Spleen (tissue), 7 donors: ENCODE data around the gene MSH5.

ENCODE experiments used
- POLR2AphosphoS5 ChIP-seq, 3 donors: sonication (generic); formaldehyde crosslinking; IDR thresholded peaks; one replicate each; pipeline ENCODE4 v1.5.1; 2017; ENCODE audit warnings: antibody characterized with exemption in 3 of 3
- TF ChIP-seq, protein P1 (sequence below), 11 experiments: fragments of 200-600 bp in 7 of 11; fragments of 450-650 bp in 4 of 11; sonication (generic) in 4 of 11; IDR thresholded peaks in 8 of 11; conservative IDR thresholded peaks in 3 of 11; 1 replicate in 7 of 11; 2 replicates in 4 of 11; pipeline versions ENCODE4 v1.4.0 to v1.8.0; 2016 to 2021; ENCODE audit warnings: antibody characterized with exemption in 11 of 11, inconsistent platforms in 4 of 11, mild to moderate bottlenecking in 1 of 11
- donor health status: DM: no; HTN: no; CAD: no; lungs with moderate emphysema.
- donor health status: DM: no; HTN: no; CAD: no.
- donor health status: DM: no; HTN: no; CAD: no.

GRCh38 chr6:31702819-31703716, 36.7 kb upstream of the MSH5 start, which contains the start of gene ABHD16A:
- TF ChIP-seq, protein P1, sequence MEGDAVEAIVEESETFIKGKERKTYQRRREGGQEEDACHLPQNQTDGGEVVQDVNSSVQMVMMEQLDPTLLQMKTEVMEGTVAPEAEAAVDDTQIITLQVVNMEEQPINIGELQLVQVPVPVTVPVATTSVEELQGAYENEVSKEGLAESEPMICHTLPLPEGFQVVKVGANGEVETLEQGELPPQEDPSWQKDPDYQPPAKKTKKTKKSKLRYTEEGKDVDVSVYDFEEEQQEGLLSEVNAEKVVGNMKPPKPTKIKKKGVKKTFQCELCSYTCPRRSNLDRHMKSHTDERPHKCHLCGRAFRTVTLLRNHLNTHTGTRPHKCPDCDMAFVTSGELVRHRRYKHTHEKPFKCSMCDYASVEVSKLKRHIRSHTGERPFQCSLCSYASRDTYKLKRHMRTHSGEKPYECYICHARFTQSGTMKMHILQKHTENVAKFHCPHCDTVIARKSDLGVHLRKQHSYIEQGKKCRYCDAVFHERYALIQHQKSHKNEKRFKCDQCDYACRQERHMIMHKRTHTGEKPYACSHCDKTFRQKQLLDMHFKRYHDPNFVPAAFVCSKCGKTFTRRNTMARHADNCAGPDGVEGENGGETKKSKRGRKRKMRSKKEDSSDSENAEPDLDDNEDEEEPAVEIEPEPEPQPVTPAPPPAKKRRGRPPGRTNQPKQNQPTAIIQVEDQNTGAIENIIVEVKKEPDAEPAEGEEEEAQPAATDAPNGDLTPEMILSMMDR (IDR thresholded peaks at IDR 0.05 in 8 of 11, conservative IDR thresholded peaks at IDR 0.05 in 3 of 11) = peak in 7 of 11 experiments; percentile 25 to 58 (median 48)
- TF ChIP-seq POLR2AphosphoS5 (IDR thresholded peaks at IDR 0.05) = peak; percentile 98 to 99 (median 99)
